SK-N-MC (cell line): ENCODE measurements around the gene MLLT3.

Experiments used
- EZH2 ChIP-seq: fragments of 200-600 bp; sonication (generic); IDR thresholded peaks from one replicate; pipeline ENCODE4 v1.6.1; 2017; ENCODE audit warnings: antibody characterized with exemption
- FOXP2 ChIP-seq: optimal IDR thresholded peaks from 2 replicates; pipeline ENCODE3; 2011; ENCODE audit warnings: mild to moderate bottlenecking, moderate library complexity; ENCODE audit not compliant: insufficient read depth; ENCODE audit errors: extremely low read length, control extremely low read depth
- POLR2AphosphoS5 ChIP-seq: IDR thresholded peaks from 2 replicates; pipeline ENCODE4 v1.6.1; 2012; ENCODE audit warnings: mild to moderate bottlenecking, low read depth, low read length, borderline replicate concordance

DNA sequence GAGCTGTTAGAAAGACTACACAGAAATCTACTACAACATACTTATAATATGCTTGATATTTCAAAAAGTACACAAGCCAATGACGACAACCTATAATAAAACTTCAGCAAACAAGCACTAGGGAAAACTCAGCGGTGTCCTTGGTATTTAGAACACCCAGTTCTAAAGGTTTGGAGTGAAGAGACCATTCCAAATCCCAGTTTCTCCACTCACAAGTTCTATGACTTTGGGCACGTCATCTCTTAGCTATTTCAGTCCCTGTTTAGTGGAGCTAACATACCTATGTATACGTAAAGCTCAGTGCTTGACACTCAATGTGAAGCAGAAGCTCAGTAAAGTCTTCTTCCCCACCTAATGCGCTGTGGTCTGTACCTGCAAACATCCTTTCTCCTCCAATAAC lies 52.8 kb downstream of the MLLT3 start:
- TF ChIP-seq EZH2, result no peak
- TF ChIP-seq POLR2AphosphoS5, result no peak
- TF ChIP-seq FOXP2, result no peak
